WTC11 (cell line): ENCODE measurements around the gene DDX51. TPM values are rescaled to one million over a fixed set of nuclear protein-coding genes. Genes with fewer than 3 reads are reported as not detected.
"Not testable (repeated sequence)": the region's sequence is repeated elsewhere in the genome, so short reads cannot be mapped to it uniquely, and the experiment has no call there.

Experiments
- ATAC-seq: fragments of 200-7000 bp; cut with Tn5 transposase; 2 replicates; pipeline ENCODE4 v1.10.0; 2021; ENCODE audit warnings: mild to moderate bottlenecking, moderate library complexity
- CTCF ChIA-PET: fragments of 300-600 bp; sonication (Branson Sonifier 250); formaldehyde crosslinking; loops from one replicate; lab custom pipeline; 2021; ENCODE audit warnings: antibody characterized with exemption; lab: Charles Lee
- POLR2A ChIA-PET: fragments of 350-600 bp; sonication (Branson Sonifier 250); formaldehyde crosslinking; loops from one replicate; lab custom pipeline; 2021; ENCODE audit warnings: antibody characterized with exemption; lab: Charles Lee
- DNase-seq: peaks from one replicate; pipeline ENCODE4 v3.0.0; 2021; ENCODE audit warnings: low spot score
- H3K27ac Mint-ChIP-seq: 2 replicates; pipeline ENCODE4 v1.8.0; 2021; ENCODE audit warnings: mixed read lengths
- H3K27me3 Mint-ChIP-seq: 2 replicates; pipeline ENCODE4 v1.8.0; 2021; ENCODE audit warnings: low read depth, mild to moderate bottlenecking, moderate library complexity, mixed read lengths
- H3K36me3 Mint-ChIP-seq: 2 replicates; pipeline ENCODE4 v1.8.0; 2021; ENCODE audit warnings: mixed read lengths
- H3K4me1 Mint-ChIP-seq: 2 replicates; pipeline ENCODE4 v1.8.0; 2022; ENCODE audit warnings: mixed read lengths
- H3K4me3 Mint-ChIP-seq: 2 replicates; pipeline ENCODE4 v1.8.0; 2021; ENCODE audit warnings: mild to moderate bottlenecking, moderate library complexity, mixed read lengths
- H3K9me3 Mint-ChIP-seq: 2 replicates; pipeline ENCODE4 v1.8.0; 2021; ENCODE audit warnings: mixed read lengths
- ATF1 ChIP-seq: sonication (generic); formaldehyde crosslinking; IDR thresholded peaks from 2 replicates; pipeline ENCODE4 v1.8.1; 2023; ENCODE audit warnings: mild to moderate bottlenecking, moderate library complexity, missing genetic modification reagents
- ATF2 ChIP-seq: sonication (generic); formaldehyde crosslinking; IDR thresholded peaks from 2 replicates; pipeline ENCODE4 v1.8.1; 2022; ENCODE audit warnings: low read depth, missing genetic modification reagents, borderline replicate concordance
- CBFB ChIP-seq: sonication (generic); formaldehyde crosslinking; IDR thresholded peaks from 2 replicates; pipeline ENCODE4 v1.8.1; 2022; ENCODE audit warnings: mild to moderate bottlenecking, low read depth, missing genetic modification reagents
- CREM ChIP-seq: sonication (generic); formaldehyde crosslinking; IDR thresholded peaks from 2 replicates; pipeline ENCODE4 v1.8.1; 2022; ENCODE audit warnings: mild to moderate bottlenecking, missing genetic modification reagents, moderate library complexity
- GRHL2 ChIP-seq: fragments of 250-450 bp; sonication (Bioruptor Pico); IDR thresholded peaks from 2 replicates; pipeline ENCODE4 v1.8.0; 2022; ENCODE audit warnings: mild to moderate bottlenecking, moderate library complexity; ENCODE audit not compliant: insufficient replicate concordance, severe bottlenecking
- HMGA2 ChIP-seq: fragments of 250-450 bp; sonication (Bioruptor Pico); IDR thresholded peaks from 2 replicates; pipeline ENCODE4 v1.4.0; 2021; ENCODE audit warnings: mild to moderate bottlenecking, moderate library complexity
- IRF2 ChIP-seq: sonication (generic); formaldehyde crosslinking; IDR thresholded peaks from 2 replicates; pipeline ENCODE4 v1.8.0; 2022; ENCODE audit warnings: low read depth, missing genetic modification reagents, borderline replicate concordance
- KAT7 ChIP-seq: sonication (generic); formaldehyde crosslinking; IDR thresholded peaks from 2 replicates; pipeline ENCODE4 v1.8.1; 2023; ENCODE audit warnings: missing genetic modification reagents, mild to moderate bottlenecking, borderline replicate concordance
- MXD4 ChIP-seq: fragments of 250-450 bp; sonication (Bioruptor Pico); IDR thresholded peaks from 2 replicates; pipeline ENCODE4 v1.8.0; 2021; ENCODE audit warnings: mild to moderate bottlenecking, moderate library complexity, borderline replicate concordance
- PREB ChIP-seq: sonication (generic); formaldehyde crosslinking; IDR thresholded peaks from 2 replicates; pipeline ENCODE4 v1.8.1; 2022; ENCODE audit warnings: mild to moderate bottlenecking, missing genetic modification reagents, moderate library complexity, borderline replicate concordance
- USF1 ChIP-seq: sonication (generic); formaldehyde crosslinking; IDR thresholded peaks from 2 replicates; pipeline ENCODE4 v1.8.0; 2022; ENCODE audit warnings: mild to moderate bottlenecking, missing genetic modification reagents
- ZNF138 ChIP-seq: sonication (generic); formaldehyde crosslinking; conservative IDR thresholded peaks from 2 replicates; pipeline ENCODE4 v1.8.1; 2022; ENCODE audit warnings: mild to moderate bottlenecking, moderate library complexity, missing genetic modification reagents
- ZNF281 ChIP-seq: sonication (generic); formaldehyde crosslinking; IDR thresholded peaks from 2 replicates; pipeline ENCODE4 v1.8.0; 2023; ENCODE audit warnings: mild to moderate bottlenecking, missing genetic modification reagents
- ZNF396 ChIP-seq: fragments of 250-450 bp; sonication (Bioruptor Pico); IDR thresholded peaks from 2 replicates; pipeline ENCODE4 v1.8.0; 2021; ENCODE audit warnings: mild to moderate bottlenecking, moderate library complexity, borderline replicate concordance
- ZNF425 ChIP-seq: fragments of 250-450 bp; sonication (Bioruptor Pico); conservative IDR thresholded peaks from 2 replicates; pipeline ENCODE4 v1.9.0; 2021; ENCODE audit warnings: mild to moderate bottlenecking
- total RNA-seq: library from RNA; stranded (reverse); gene quantifications from 3 replicates; pipeline ENCODE4 v1.2.3, GENCODE V29; 2021

Gene DDX51
- total RNA-seq, 1 experiment from 2014 or later: 32.7 TPM

GRCh38 chr12:132151145-132151765, 7.1 kb upstream of the DDX51 start (continued):
- TF ChIP-seq ZNF281 (CRISPR knock-in tag) (no peak), HMGA2 (no peak), MXD4 (CRISPR knock-in tag) (no peak), GRHL2 (no peak), CBFB (CRISPR knock-in tag) (no peak), ATF1 (CRISPR knock-in tag) (no peak), IRF2 (CRISPR knock-in tag) (no peak), ZNF138 (CRISPR knock-in tag) (no peak)

- POLR2A ChIA-PET: no interaction called here
- CTCF ChIA-PET: no interaction called here
- no peak for ATAC-seq
Measured at GRCh38 chr12:132150780-132151144, 6.6 kb upstream of the DDX51 start.

GRCh38 chr12:132149526-132149925, 5.4 kb upstream of the DDX51 start:
- H3K27ac Mint-ChIP-seq, CTCF ChIA-PET, H3K4me1 Mint-ChIP-seq, DNase-seq, H3K36me3 Mint-ChIP-seq, ATAC-seq, H3K27me3 Mint-ChIP-seq, H3K4me3 Mint-ChIP-seq, POLR2A ChIA-PET, H3K9me3 Mint-ChIP-seq: not testable (repeated sequence)

More at GRCh38 chr12:132150780-132151144, 6.6 kb upstream of the DDX51 start:
- DNase-seq: no peak
- H3K36me3 Mint-ChIP-seq: peaks cover 4% of the 10 kb centered on the region; the same call in 1 of the 2 replicates
- no peak overlapping the region for H3K27ac Mint-ChIP-seq
- H3K4me1 Mint-ChIP-seq: no peaks in the 10 kb centered on the region
- no peaks in the 10 kb centered on the region for H3K27me3 Mint-ChIP-seq
- TF ChIP-seq ZNF425 (CRISPR knock-in tag) (no peak), ZNF396 (no peak), PREB (no peak), HMGA2 (no peak), ATF2 (CRISPR knock-in tag) (no peak), KAT7 (no peak), USF1 (CRISPR knock-in tag) (no peak), CREM (CRISPR knock-in tag) (no peak), IRF2 (CRISPR knock-in tag) (no peak)
- no peaks in the 10 kb centered on the region for H3K9me3 Mint-ChIP-seq
- H3K4me3 Mint-ChIP-seq: no peak overlapping the region
